ENCODE data around the gene MCRS1. TPM values are rescaled to one million over a fixed set of nuclear protein-coding genes. Genes with fewer than 3 reads are reported as not detected.
A peak's percentile ranks its signal among the peaks of the same experiment; 100 is the strongest.

The MCRS1 gene
- total RNA-seq, 1 experiment from 2014 or later = 103 TPM

GRCh38 chr12:49584591-49584990 is 16.6 kb upstream of the MCRS1 start:
- no peak overlapping the region for H2BK12ac ChIP-seq (ENCODE audit: insufficient read length, low read depth, low read length)
- H2BK5ac ChIP-seq (ENCODE audit: insufficient read length, low read length) = no peak overlapping the region
- no peaks in the 10 kb centered on the region for H3K4me1 ChIP-seq (ENCODE audit: insufficient read depth, low read length)
- Mint-ChIP-seq H3K27ac (peak overlapping the region; percentile 5 to 91 (median 45); a peak in 5 of 7 replicates), H3K36me3 (ENCODE audit: insufficient read depth in 1 of 3, low read depth in 3 of 3) (peaks cover 4 to 15% (median 6%) of the 10 kb centered on the region in 3 experiments; a peak in 4 of 7 replicates), H3K4me3 (no peak overlapping the region), H3K27me3 (ENCODE audit: low read depth) (no peaks in the 10 kb centered on the region), H3K4me1 (peaks cover 10 to 12% of the 10 kb centered on the region in 2 experiments), H3K9me3 (no peaks in the 10 kb centered on the region)
- no peaks in the 10 kb centered on the region for H3K79me2 ChIP-seq (ENCODE audit: insufficient read depth, low read length)
- H4K8ac ChIP-seq (replicated peaks; ENCODE audit: insufficient read length, low read depth, low read length) = no peak overlapping the region
- H2BK20ac ChIP-seq (ENCODE audit: low read depth, low read length, poor library complexity, severe bottlenecking) = no peak overlapping the region
- no peak overlapping the region for H2AK5ac ChIP-seq (ENCODE audit: insufficient read length, low read length)
- no peak overlapping the region for H3K56ac ChIP-seq (ENCODE audit: insufficient read length, low read depth, low read length)
- no peaks in the 10 kb centered on the region for H3K27me3 ChIP-seq (ENCODE audit: insufficient read depth, low read length)
- H2AFZ ChIP-seq (ENCODE audit: low read length) = no peak overlapping the region
- H4K20me1 ChIP-seq (ENCODE audit: control insufficient read depth, insufficient read depth, insufficient read length) = no peaks in the 10 kb centered on the region
- H3K18ac ChIP-seq (ENCODE audit: insufficient read length, low read depth, low read length) = no peak overlapping the region
- no peak for TF ChIP-seq CTCF (conservative IDR thresholded peaks at IDR 0.05)
- H3K4ac ChIP-seq (ENCODE audit: low read depth, low read length) = no peak overlapping the region
- no peak overlapping the region for H2BK120ac ChIP-seq (ENCODE audit: low read depth, low read length, poor library complexity, severe bottlenecking)
- H3K9ac ChIP-seq (ENCODE audit: extremely low read depth, insufficient read length, low read length) = no peak overlapping the region
- H4K5ac ChIP-seq (ENCODE audit: insufficient read length, low read depth, low read length) = no peak overlapping the region
- no peak overlapping the region for H3K4me2 ChIP-seq (ENCODE audit: insufficient read depth, insufficient read length, low read length)
- no peak overlapping the region for H2BK15ac ChIP-seq (ENCODE audit: low read depth, low read length)
- no peak overlapping the region for H3K23ac ChIP-seq (ENCODE audit: insufficient read length, low read depth, low read length)
- no peak overlapping the region for H3T11ph ChIP-seq (ENCODE audit: low read length)
- DNase-seq = no peak
- no peak overlapping the region for H3K27ac ChIP-seq (ENCODE audit: insufficient read length, low read depth, low read length)
- H3K79me1 ChIP-seq (ENCODE audit: insufficient read depth, low read depth, low read length, poor library complexity, severe bottlenecking) = no peaks in the 10 kb centered on the region
- no CpG with 5 or more reads among the region's 7 CpGs for WGBS (ENCODE audit: extremely low coverage, insufficient read length, low lambda C conversion rate)
- H3K9me3 ChIP-seq (ENCODE audit: control insufficient read depth, low read depth, low read length) = no peaks in the 10 kb centered on the region
- no peak overlapping the region for H4K91ac ChIP-seq (ENCODE audit: insufficient read length, low read depth, low read length)
- no peak overlapping the region; the same call in 1 of the 2 replicates for H3K14ac ChIP-seq (ENCODE audit: insufficient read depth, low read length)
- H3K23me2 ChIP-seq (ENCODE audit: insufficient read length, low read depth, low read length, poor library complexity, severe bottlenecking) = no peaks in the 10 kb centered on the region

Data from H9 (cell line).